K562 (cell line): ENCODE results near the gene RNF114. TPM values are rescaled to one million over a fixed set of nuclear protein-coding genes. Genes with fewer than 3 reads are reported as not detected.

Experiments used
- ADNP ChIP-seq: fragments of 200-800 bp; sonication (Bioruptor generic); IDR thresholded peaks from 2 replicates; pipeline ENCODE4 v1.6.1; 2016; ENCODE audit warnings: missing genetic modification characterization, missing compliant biosample characterization
- CBX1 ChIP-seq: sonication (generic); IDR thresholded peaks from 2 replicates; pipeline ENCODE4 v1.6.1; 2016; ENCODE audit warnings: antibody characterized with exemption, low read depth, mild to moderate bottlenecking
- CCAR2 ChIP-seq: fragments of 200-400 bp; formaldehyde crosslinking; IDR thresholded peaks from 2 replicates; pipeline ENCODE4 v1.6.1; 2017; ENCODE audit warnings: mild to moderate bottlenecking, low read depth, low read length
- FOXJ3 ChIP-seq: sonication (generic); formaldehyde crosslinking; IDR thresholded peaks from 2 replicates; pipeline ENCODE4 v1.4.0; 2020; ENCODE audit warnings: mild to moderate bottlenecking, missing genetic modification reagents
- GTF2E2 ChIP-seq: fragments of 200-800 bp; sonication (Bioruptor generic); IDR thresholded peaks from 2 replicates; pipeline ENCODE4 v1.6.1; 2016; ENCODE audit warnings: missing genetic modification characterization, missing compliant biosample characterization
- STAT5A ChIP-seq: IDR thresholded peaks from 2 replicates; pipeline ENCODE4 v1.6.1; 2012; ENCODE audit warnings: low read length, inconsistent platforms, borderline replicate concordance
- ZFP36 ChIP-seq: fragments of 150-350 bp; IDR thresholded peaks from 2 replicates; pipeline ENCODE4 v1.6.1; 2018; ENCODE audit warnings: low read length, low read depth; ENCODE audit not compliant: partially characterized antibody
- ZKSCAN8 ChIP-seq: fragments of 200-800 bp; sonication (Bioruptor generic); IDR thresholded peaks from 2 replicates; pipeline ENCODE4 v1.6.1; 2016; ENCODE audit warnings: missing genetic modification characterization, missing compliant biosample characterization
- ZNF551 ChIP-seq: fragments of 250-450 bp; sonication (Bioruptor Pico); IDR thresholded peaks from 2 replicates; pipeline ENCODE4 v1.5.0; 2021; ENCODE audit warnings: mild to moderate bottlenecking, moderate library complexity
- ZNF644 ChIP-seq: fragments of 200-800 bp; sonication (Bioruptor generic); IDR thresholded peaks from 2 replicates; pipeline ENCODE4 v1.6.1; 2016; ENCODE audit warnings: low read depth, missing genetic modification characterization, missing compliant biosample characterization
- ZNF75A ChIP-seq: fragments of 450-650 bp; formaldehyde crosslinking; IDR thresholded peaks from 2 replicates; pipeline ENCODE4 v1.4.0; 2020; ENCODE audit warnings: mild to moderate bottlenecking
- ZNF76 ChIP-seq: fragments of 250-450 bp; sonication (Bioruptor Pico); IDR thresholded peaks from 2 replicates; pipeline ENCODE4 v1.4.0; 2020; ENCODE audit warnings: mild to moderate bottlenecking, moderate library complexity, borderline replicate concordance
- polyA plus RNA-seq, 8 experiments: library from polyadenylated mRNA; depleted of rRNA in 4 of 8; stranded (reverse) in 5 of 8; unstranded in 3 of 8; fragments of >200 nt; fragmentation: Nextera tagmentation in 2 of 8; fragmentation: Illumina TruSeq in 1 of 8; extraction: Ambion mirVana in 2 of 8; extraction: Trizol in 1 of 8; gene quantifications; 2 replicates each; pipeline versions ENCODE4 v1.2.1 to v1.2.3, GENCODE V29; 2011 to 2014; ENCODE audit warnings: inconsistent platforms in 1 of 8, missing spikeins in 1 of 8
- total RNA-seq, 7 experiments: library from RNA; depleted of rRNA in 6 of 7; stranded (reverse); fragments of >200 nt in 6 of 7; fragmentation: Illumina TruSeq in 2 of 7; extraction: Trizol in 2 of 7; gene quantifications; 2 replicates each; pipeline versions ENCODE4 v1.2.1 to v1.2.3, GENCODE V29; 2011 to 2021; ENCODE audit warnings: low replicate concordance in 1 of 7
- TF ChIP-seq, protein P1 (sequence below): IDR thresholded peaks from 3 replicates; pipeline ENCODE4 v1.6.1; 2011; ENCODE audit warnings: borderline replicate concordance, mild to moderate bottlenecking; ENCODE audit not compliant: insufficient read length, insufficient read depth
- TF ChIP-seq, protein P2 (sequence below): fragments of 250-450 bp; sonication (Bioruptor Pico); IDR thresholded peaks from 2 replicates; pipeline ENCODE4 v1.5.0; 2020; ENCODE audit warnings: mild to moderate bottlenecking, borderline replicate concordance
- TF ChIP-seq, protein P3 (sequence below): fragments of 450-650 bp; IDR thresholded peaks from 2 replicates; pipeline ENCODE4 v1.6.1; 2018; ENCODE audit not compliant: partially characterized antibody
- TF ChIP-seq, protein P4 (sequence below): fragments of 200-800 bp; sonication (Bioruptor generic); IDR thresholded peaks from 2 replicates; pipeline ENCODE4 v1.6.1; 2017; ENCODE audit warnings: missing genetic modification characterization, missing compliant biosample characterization
- TF ChIP-seq, protein P5 (sequence below), 2 experiments: fragments of 450-650 bp in 1 of 2; sonication (generic) in 1 of 2; formaldehyde crosslinking in 1 of 2; IDR thresholded peaks in 1 of 2; conservative IDR thresholded peaks in 1 of 2; 2 replicates each; pipeline versions ENCODE4 v1.6.1 to v1.8.1; 2016 to 2023; ENCODE audit warnings: mild to moderate bottlenecking in 2 of 2, moderate library complexity in 2 of 2, inconsistent platforms in 1 of 2, missing genetic modification reagents in 1 of 2

RNF114 gene
- total and polyA plus RNA-seq, 9 of the 15 experiments (the other 6 are each of a cell fraction or from before 2014, with no cell fraction given) = 38.6 to 111 (median 62.6) TPM

DNA sequence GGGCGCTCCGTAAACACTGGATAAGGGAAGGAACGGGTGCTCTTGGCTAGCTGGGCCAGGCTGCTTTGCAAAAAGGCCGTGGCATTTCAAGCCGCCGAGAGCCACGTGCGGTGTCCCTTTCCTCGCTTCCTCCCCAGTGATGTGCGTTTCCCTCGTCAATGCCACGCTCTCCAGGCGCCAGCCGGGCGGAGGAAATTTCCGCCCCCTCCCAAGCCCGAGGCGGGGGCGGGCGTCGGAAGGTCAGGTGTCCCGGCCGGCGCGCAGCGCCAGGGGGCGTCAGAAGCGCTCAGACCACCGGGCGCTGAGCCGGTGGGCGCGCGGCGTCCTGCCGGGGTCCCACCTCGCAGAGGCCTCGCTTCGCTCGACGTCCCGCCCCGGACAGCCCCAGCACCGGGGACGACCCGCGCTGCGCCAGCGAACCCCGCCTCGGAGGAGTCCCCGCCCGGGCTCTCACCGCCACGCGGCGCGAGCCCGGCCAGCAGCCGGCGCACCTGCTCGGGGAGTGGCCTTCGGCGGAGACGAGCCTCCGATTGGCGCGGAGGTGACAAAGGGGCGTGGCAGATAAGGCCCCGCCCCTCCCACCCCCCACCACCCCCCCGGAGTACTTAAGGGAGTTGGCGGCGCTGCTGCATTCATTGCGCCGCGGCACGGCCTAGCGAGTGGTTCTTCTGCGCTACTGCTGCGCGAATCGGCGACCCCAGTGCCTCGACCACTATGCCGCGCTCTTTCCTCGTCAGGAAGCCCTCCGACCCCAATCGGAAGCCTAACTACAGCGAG is 46.3 kb downstream of the RNF114 start, which contains the start of gene SNAI1 (continued):
- TF ChIP-seq, protein P1, sequence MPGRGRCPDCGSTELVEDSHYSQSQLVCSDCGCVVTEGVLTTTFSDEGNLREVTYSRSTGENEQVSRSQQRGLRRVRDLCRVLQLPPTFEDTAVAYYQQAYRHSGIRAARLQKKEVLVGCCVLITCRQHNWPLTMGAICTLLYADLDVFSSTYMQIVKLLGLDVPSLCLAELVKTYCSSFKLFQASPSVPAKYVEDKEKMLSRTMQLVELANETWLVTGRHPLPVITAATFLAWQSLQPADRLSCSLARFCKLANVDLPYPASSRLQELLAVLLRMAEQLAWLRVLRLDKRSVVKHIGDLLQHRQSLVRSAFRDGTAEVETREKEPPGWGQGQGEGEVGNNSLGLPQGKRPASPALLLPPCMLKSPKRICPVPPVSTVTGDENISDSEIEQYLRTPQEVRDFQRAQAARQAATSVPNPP = no peak
- TF ChIP-seq, protein P2, sequence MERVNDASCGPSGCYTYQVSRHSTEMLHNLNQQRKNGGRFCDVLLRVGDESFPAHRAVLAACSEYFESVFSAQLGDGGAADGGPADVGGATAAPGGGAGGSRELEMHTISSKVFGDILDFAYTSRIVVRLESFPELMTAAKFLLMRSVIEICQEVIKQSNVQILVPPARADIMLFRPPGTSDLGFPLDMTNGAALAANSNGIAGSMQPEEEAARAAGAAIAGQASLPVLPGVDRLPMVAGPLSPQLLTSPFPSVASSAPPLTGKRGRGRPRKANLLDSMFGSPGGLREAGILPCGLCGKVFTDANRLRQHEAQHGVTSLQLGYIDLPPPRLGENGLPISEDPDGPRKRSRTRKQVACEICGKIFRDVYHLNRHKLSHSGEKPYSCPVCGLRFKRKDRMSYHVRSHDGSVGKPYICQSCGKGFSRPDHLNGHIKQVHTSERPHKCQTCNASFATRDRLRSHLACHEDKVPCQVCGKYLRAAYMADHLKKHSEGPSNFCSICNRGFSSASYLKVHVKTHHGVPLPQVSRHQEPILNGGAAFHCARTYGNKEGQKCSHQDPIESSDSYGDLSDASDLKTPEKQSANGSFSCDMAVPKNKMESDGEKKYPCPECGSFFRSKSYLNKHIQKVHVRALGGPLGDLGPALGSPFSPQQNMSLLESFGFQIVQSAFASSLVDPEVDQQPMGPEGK (CRISPR knock-in tag) = no peak
- peak; percentile 69 for TF ChIP-seq CBX1
- TF ChIP-seq, protein P3, sequence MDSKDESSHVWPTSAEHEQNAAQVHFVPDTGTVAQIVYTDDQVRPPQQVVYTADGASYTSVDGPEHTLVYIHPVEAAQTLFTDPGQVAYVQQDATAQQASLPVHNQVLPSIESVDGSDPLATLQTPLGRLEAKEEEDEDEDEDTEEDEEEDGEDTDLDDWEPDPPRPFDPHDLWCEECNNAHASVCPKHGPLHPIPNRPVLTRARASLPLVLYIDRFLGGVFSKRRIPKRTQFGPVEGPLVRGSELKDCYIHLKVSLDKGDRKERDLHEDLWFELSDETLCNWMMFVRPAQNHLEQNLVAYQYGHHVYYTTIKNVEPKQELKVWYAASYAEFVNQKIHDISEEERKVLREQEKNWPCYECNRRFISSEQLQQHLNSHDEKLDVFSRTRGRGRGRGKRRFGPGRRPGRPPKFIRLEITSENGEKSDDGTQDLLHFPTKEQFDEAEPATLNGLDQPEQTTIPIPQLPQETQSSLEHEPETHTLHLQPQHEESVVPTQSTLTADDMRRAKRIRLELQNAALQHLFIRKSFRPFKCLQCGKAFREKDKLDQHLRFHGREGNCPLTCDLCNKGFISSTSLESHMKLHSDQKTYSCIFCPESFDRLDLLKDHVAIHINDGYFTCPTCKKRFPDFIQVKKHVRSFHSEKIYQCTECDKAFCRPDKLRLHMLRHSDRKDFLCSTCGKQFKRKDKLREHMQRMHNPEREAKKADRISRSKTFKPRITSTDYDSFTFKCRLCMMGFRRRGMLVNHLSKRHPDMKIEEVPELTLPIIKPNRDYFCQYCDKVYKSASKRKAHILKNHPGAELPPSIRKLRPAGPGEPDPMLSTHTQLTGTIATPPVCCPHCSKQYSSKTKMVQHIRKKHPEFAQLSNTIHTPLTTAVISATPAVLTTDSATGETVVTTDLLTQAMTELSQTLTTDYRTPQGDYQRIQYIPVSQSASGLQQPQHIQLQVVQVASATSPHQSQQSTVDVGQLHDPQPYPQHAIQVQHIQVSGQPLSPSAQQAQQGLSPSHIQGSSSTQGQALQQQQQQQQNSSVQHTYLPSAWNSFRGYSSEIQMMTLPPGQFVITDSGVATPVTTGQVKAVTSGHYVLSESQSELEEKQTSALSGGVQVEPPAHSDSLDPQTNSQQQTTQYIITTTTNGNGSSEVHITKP = no peak
- no peak for TF ChIP-seq ZKSCAN8
- peak; percentile 92; the same call in 1 of the 2 replicates for TF ChIP-seq GTF2E2 (tag)
- TF ChIP-seq CCAR2 = no peak
- TF ChIP-seq, protein P4, sequence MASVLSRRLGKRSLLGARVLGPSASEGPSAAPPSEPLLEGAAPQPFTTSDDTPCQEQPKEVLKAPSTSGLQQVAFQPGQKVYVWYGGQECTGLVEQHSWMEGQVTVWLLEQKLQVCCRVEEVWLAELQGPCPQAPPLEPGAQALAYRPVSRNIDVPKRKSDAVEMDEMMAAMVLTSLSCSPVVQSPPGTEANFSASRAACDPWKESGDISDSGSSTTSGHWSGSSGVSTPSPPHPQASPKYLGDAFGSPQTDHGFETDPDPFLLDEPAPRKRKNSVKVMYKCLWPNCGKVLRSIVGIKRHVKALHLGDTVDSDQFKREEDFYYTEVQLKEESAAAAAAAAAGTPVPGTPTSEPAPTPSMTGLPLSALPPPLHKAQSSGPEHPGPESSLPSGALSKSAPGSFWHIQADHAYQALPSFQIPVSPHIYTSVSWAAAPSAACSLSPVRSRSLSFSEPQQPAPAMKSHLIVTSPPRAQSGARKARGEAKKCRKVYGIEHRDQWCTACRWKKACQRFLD (CRISPR knock-in tag) = peak; percentile 91
- TF ChIP-seq ZFP36 = no peak
- peak; percentile 70; the same call in 1 of the 2 replicates for TF ChIP-seq ZNF76
- TF ChIP-seq, protein P5, sequence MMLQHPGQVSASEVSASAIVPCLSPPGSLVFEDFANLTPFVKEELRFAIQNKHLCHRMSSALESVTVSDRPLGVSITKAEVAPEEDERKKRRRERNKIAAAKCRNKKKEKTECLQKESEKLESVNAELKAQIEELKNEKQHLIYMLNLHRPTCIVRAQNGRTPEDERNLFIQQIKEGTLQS (IDR thresholded peaks at IDR 0.05) = no peak
- TF ChIP-seq, protein P5 (CRISPR knock-in tag; conservative IDR thresholded peaks at IDR 0.05) = peak; percentile 44
- no peak for TF ChIP-seq ZNF75A (CRISPR knock-in tag)
- TF ChIP-seq FOXJ3 (CRISPR knock-in tag) = no peak
- no peak for TF ChIP-seq ADNP (tag)
- no peak for TF ChIP-seq STAT5A
- TF ChIP-seq ZNF644 (tag) = no peak
- TF ChIP-seq ZNF551 (CRISPR knock-in tag) = no peak
